OCI-LY7 (cell line): ENCODE results near the gene IFNGR1. TPM values are rescaled to one million over a fixed set of nuclear protein-coding genes. Genes with fewer than 3 reads are reported as not detected.
A peak's percentile ranks its signal among the peaks of the same experiment; 100 is the strongest.

Experiments
- BruUV-seq: library from RNA; stranded (reverse); fragments of 400-500 nt; replicated peaks from 2 replicates; lab custom pipeline; 2021; lab: Mats Ljungman, UMichigan
- CTCF ChIA-PET: fragments of 300-600 bp; sonication (Branson Sonifier 250); formaldehyde crosslinking; loops from one replicate; lab custom pipeline; 2022; ENCODE audit warnings: antibody characterized with exemption; ENCODE audit not compliant: unreplicated experiment; lab: Charles Lee
- POLR2A ChIA-PET: fragments of 300-600 bp; sonication (Branson Sonifier 250); formaldehyde crosslinking; loops from one replicate; lab custom pipeline; 2022; ENCODE audit warnings: antibody characterized with exemption; lab: Charles Lee
- DNase-seq: peaks from one replicate; pipeline ENCODE4 v3.0.0-alpha.2; 2015; ENCODE audit warnings: low spot score
- H2AFZ ChIP-seq: fragments of 200-600 bp; sonication (generic), shearing (Covaris generic); 2 replicates; pipeline ENCODE4 v1.6.1; 2014; ENCODE audit warnings: mild to moderate bottlenecking, antibody characterized with exemption, low read length, moderate library complexity
- H3K27ac ChIP-seq: fragments of 200-600 bp; sonication (generic); 2 replicates; pipeline ENCODE4 v1.5.1; 2014; ENCODE audit warnings: mixed run types, low read depth, mild to moderate bottlenecking, moderate library complexity, low read length, inconsistent platforms; ENCODE audit not compliant: poor library complexity, severe bottlenecking
- H3K36me3 ChIP-seq: fragments of 200-600 bp; sonication (generic); 2 replicates; pipeline ENCODE4 v1.6.1; 2014; ENCODE audit warnings: mild to moderate bottlenecking, antibody characterized with exemption, low read length, moderate library complexity, mixed read lengths; ENCODE audit not compliant: insufficient read depth
- H3K4me1 ChIP-seq: fragments of 200-600 bp; sonication (generic); 2 replicates; pipeline ENCODE4 v1.5.1; 2014; ENCODE audit warnings: mild to moderate bottlenecking, low read length; ENCODE audit not compliant: insufficient read depth, poor library complexity, severe bottlenecking
- H3K4me2 ChIP-seq: fragments of 200-600 bp; sonication (generic); 2 replicates; pipeline ENCODE4 v1.6.1; 2014; ENCODE audit warnings: mild to moderate bottlenecking, low read length
- H3K4me3 ChIP-seq: fragments of 200-600 bp; sonication (generic); 2 replicates; pipeline ENCODE4 v1.5.1; 2014; ENCODE audit warnings: mild to moderate bottlenecking, low read depth, low read length; ENCODE audit not compliant: poor library complexity, severe bottlenecking
- H3K79me2 ChIP-seq: fragments of 200-600 bp; sonication (generic); 2 replicates; pipeline ENCODE4 v1.6.1; 2016; ENCODE audit warnings: low read depth, mild to moderate bottlenecking, low read length, moderate library complexity, mixed read lengths; ENCODE audit not compliant: insufficient read depth
- H3K9me2 ChIP-seq: fragments of 200-600 bp; sonication (generic); 2 replicates; pipeline ENCODE4 v1.6.1; 2016; ENCODE audit warnings: mild to moderate bottlenecking, low read length, mixed read lengths; ENCODE audit not compliant: insufficient read depth
- H3K9me3 ChIP-seq: fragments of 200-600 bp; sonication (generic); 2 replicates; pipeline ENCODE4 v1.6.1; 2014; ENCODE audit warnings: mild to moderate bottlenecking, mixed run types, low read length, mixed read lengths
- H4K20me1 ChIP-seq: fragments of 200-600 bp; sonication (generic); 2 replicates; pipeline ENCODE4 v1.6.1; 2014; ENCODE audit warnings: mild to moderate bottlenecking, antibody characterized with exemption, low read length, moderate library complexity, mixed read lengths; ENCODE audit not compliant: insufficient read depth
- EZH2phosphoT487 ChIP-seq: fragments of 200-600 bp; sonication (generic); IDR thresholded peaks from 2 replicates; pipeline ENCODE4 v1.6.1; 2018; ENCODE audit warnings: low read depth, borderline replicate concordance, mild to moderate bottlenecking, mixed run types, antibody characterized with exemption, low read length, moderate library complexity, mixed read lengths
- intact Hi-C: fragments of 100-400 bp; cut with micrococcal nuclease; formaldehyde crosslinking; loops from one replicate; pipeline ENCODE4 v1.10.0; 2022; ENCODE audit not compliant: unreplicated experiment
- total RNA-seq, 2 experiments: library from RNA; depleted of rRNA in 1 of 2; stranded (reverse); fragments of >200 nt in 1 of 2; shearing (Covaris generic) in 1 of 2; gene quantifications; 2 replicates each; pipeline ENCODE4 v1.2.3, GENCODE V29; 2014 to 2022
- TF ChIP-seq, protein P1 (sequence below): fragments of 200-600 bp; sonication (generic); conservative IDR thresholded peaks from 2 replicates; pipeline ENCODE4 v1.5.1; 2014; ENCODE audit warnings: mild to moderate bottlenecking, antibody characterized with exemption, low read length, moderate library complexity, mixed read lengths

Gene IFNGR1
- total RNA-seq, 2 experiments from 2014 or later = 23.2 to 23.6 TPM

DNA sequence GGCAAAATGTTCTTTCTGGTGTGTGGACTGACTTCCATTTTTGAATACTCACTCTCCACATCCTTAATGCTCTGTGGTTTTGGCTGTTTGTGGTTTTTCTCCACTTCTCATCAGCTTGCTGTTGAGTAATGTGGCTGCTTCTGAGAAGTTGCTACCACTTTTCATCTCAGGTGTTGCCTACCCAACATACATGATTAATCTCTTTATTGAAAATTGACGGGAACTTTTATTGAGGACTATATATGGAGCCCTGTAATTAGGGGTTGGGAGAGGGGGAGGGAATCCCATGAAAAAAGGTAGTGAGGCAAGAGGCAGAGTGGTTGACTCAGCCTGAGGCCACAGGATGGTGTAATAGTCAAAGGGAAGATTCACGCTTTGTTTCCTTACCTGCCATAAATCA is 63.4 kb downstream of the IFNGR1 start:
- peak; percentile 49 for DNase-seq

DNA sequence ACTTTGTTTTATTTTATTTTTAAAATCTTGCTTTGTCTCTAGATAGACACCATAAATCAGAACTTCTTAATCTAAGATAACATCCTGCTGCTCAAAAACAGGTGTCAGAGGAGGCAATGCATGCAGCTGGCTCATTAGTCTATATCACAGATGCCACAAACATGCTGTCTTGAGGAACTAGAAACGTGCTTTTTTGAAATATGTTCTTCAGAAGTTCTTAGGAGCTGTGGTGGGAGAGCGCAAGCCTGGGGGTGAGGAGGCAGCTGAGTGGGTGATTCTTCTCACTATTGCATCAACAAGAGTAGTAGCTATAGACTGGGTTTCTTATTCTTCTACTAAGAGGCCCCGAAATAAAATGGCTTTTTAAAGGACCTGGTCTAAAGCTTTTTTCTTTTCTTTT is 69.1 kb downstream of the IFNGR1 start:
- no peaks in the 10 kb centered on the region for H3K9me2 ChIP-seq
- ChIA-PET POLR2A (interaction anchor here (0.6 to 1.0 kb wide), 9 partner anchors 10 to 577 kb away, joined by 3 to 13 read pairs (median 6); no protein-coding TSS in a partner anchor), CTCF (no interaction called here)
- DNase-seq = peak; percentile 84
- H3K9me3 ChIP-seq = peaks cover 8% of the 10 kb centered on the region
- H3K27ac ChIP-seq = peak overlapping the region; percentile 57
- H3K4me1 ChIP-seq = peaks cover 19% of the 10 kb centered on the region
- H2AFZ ChIP-seq = peak overlapping the region; percentile 34
- H4K20me1 ChIP-seq = no peaks in the 10 kb centered on the region
- H3K4me2 ChIP-seq = peak overlapping the region; percentile 39
- H3K36me3 ChIP-seq = no peaks in the 10 kb centered on the region
- no peaks in the 10 kb centered on the region for H3K79me2 ChIP-seq
- TF ChIP-seq, protein P1, sequence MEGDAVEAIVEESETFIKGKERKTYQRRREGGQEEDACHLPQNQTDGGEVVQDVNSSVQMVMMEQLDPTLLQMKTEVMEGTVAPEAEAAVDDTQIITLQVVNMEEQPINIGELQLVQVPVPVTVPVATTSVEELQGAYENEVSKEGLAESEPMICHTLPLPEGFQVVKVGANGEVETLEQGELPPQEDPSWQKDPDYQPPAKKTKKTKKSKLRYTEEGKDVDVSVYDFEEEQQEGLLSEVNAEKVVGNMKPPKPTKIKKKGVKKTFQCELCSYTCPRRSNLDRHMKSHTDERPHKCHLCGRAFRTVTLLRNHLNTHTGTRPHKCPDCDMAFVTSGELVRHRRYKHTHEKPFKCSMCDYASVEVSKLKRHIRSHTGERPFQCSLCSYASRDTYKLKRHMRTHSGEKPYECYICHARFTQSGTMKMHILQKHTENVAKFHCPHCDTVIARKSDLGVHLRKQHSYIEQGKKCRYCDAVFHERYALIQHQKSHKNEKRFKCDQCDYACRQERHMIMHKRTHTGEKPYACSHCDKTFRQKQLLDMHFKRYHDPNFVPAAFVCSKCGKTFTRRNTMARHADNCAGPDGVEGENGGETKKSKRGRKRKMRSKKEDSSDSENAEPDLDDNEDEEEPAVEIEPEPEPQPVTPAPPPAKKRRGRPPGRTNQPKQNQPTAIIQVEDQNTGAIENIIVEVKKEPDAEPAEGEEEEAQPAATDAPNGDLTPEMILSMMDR = no peak
- no peak for TF ChIP-seq EZH2phosphoT487
- no peak overlapping the region for H3K4me3 ChIP-seq
- intact Hi-C loops = no loop called here
- no TSS peak for BruUV-seq

More for the DNA sequence above, 63.4 kb downstream of the IFNGR1 start:
- no TSS peak for BruUV-seq
- ChIA-PET CTCF (no interaction called here), POLR2A (interaction anchor here (1.2 kb wide), 1 partner anchor 59 kb away, joined by 4 read pairs; no protein-coding TSS in a partner anchor)
- H2AFZ ChIP-seq = peak overlapping the region; percentile 41; the same call in 1 of the 2 replicates
- H3K9me2 ChIP-seq = no peaks in the 10 kb centered on the region
- H3K27ac ChIP-seq = no peak overlapping the region
- no peaks in the 10 kb centered on the region for H4K20me1 ChIP-seq
- no peaks in the 10 kb centered on the region for H3K36me3 ChIP-seq
- peak overlapping the region; percentile 1; the same call in 1 of the 2 replicates for H3K4me2 ChIP-seq
- H3K9me3 ChIP-seq = peaks cover 5% of the 10 kb centered on the region
- no peaks in the 10 kb centered on the region for H3K79me2 ChIP-seq
- TF ChIP-seq, protein P1 = no peak
- no peak for TF ChIP-seq EZH2phosphoT487
- no peak overlapping the region for H3K4me3 ChIP-seq
- peaks cover 10% of the 10 kb centered on the region for H3K4me1 ChIP-seq
- intact Hi-C loops = no loop called here

DNA sequence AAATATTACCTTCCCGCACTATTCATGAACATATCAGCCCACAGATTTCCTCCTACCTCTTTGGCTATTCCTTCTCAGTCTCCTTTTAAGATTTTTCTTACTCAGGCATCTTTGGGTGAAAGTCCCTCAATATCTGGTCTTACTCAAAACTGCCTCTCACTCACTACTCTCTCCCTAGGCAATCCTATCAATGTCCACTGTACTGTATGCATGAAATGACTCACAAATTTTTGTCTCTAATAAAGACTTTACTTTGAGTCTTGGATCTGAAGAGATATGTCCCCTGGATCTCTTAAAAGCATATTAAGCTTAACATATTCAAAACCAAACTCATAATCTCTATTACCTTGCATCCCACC is 70.2 kb downstream of the IFNGR1 start:
- DNase-seq = no peak
- Histone ChIP-seq H3K9me3 (peaks cover 8% of the 10 kb centered on the region), H4K20me1 (no peaks in the 10 kb centered on the region), H3K9me2 (no peaks in the 10 kb centered on the region), H3K36me3 (no peaks in the 10 kb centered on the region), H2AFZ (no peak overlapping the region), H3K4me3 (no peak overlapping the region), H3K4me1 (peaks cover 19% of the 10 kb centered on the region), H3K79me2 (no peaks in the 10 kb centered on the region), H3K4me2 (no peak overlapping the region), H3K27ac (peak overlapping the region; percentile 57)
- ChIA-PET CTCF (no interaction called here), POLR2A (interaction anchor here (0.6 to 0.9 kb wide), 2 partner anchors 78 to 430 kb away, joined by 3 read pairs; no protein-coding TSS in a partner anchor)
- no peak for TF ChIP-seq EZH2phosphoT487
- TF ChIP-seq, protein P1 = no peak
- intact Hi-C loops = loop anchor here (2.0 kb wide), 1 partner anchor 46 kb away; no protein-coding TSS in a partner anchor
- no TSS peak for BruUV-seq
